Measurements from ENCODE around the gene MYH11.
"Not testable (repeated sequence)": the region's sequence is repeated elsewhere in the genome, so short reads cannot be mapped to it uniquely, and the experiment has no call there.

GRCh38 chr16:15692508-15692907, 164.3 kb downstream of the MYH11 start:
- TF ChIP-seq, protein P1, sequence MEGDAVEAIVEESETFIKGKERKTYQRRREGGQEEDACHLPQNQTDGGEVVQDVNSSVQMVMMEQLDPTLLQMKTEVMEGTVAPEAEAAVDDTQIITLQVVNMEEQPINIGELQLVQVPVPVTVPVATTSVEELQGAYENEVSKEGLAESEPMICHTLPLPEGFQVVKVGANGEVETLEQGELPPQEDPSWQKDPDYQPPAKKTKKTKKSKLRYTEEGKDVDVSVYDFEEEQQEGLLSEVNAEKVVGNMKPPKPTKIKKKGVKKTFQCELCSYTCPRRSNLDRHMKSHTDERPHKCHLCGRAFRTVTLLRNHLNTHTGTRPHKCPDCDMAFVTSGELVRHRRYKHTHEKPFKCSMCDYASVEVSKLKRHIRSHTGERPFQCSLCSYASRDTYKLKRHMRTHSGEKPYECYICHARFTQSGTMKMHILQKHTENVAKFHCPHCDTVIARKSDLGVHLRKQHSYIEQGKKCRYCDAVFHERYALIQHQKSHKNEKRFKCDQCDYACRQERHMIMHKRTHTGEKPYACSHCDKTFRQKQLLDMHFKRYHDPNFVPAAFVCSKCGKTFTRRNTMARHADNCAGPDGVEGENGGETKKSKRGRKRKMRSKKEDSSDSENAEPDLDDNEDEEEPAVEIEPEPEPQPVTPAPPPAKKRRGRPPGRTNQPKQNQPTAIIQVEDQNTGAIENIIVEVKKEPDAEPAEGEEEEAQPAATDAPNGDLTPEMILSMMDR (IDR thresholded peaks at IDR 0.05; ENCODE audit: low read depth, low read length): not testable (repeated sequence)
- TF ChIP-seq EZH2phosphoT487 (IDR thresholded peaks at IDR 0.05; ENCODE audit: low read depth): not testable (repeated sequence)
